GM12878 (cell line): ENCODE data around the gene MTNR1A. TPM values are rescaled to one million over a fixed set of nuclear protein-coding genes. Genes with fewer than 3 reads are reported as not detected.

Experiments
- ATAC-seq: fragments of 200-7000 bp; cut with Tn5 transposase; 3 replicates; pipeline ENCODE4 v1.9.1; 2020; ENCODE audit warnings: mild to moderate bottlenecking, moderate library complexity
- BruUV-seq: library from RNA; stranded (reverse); fragments of 400-500 nt; replicated peaks from 2 replicates; lab custom pipeline; 2021; lab: Mats Ljungman, UMichigan
- CTCF ChIA-PET: fragments of 300-600 bp; sonication (Branson Sonifier 250); formaldehyde crosslinking; extraction: SDS; loops from one replicate; lab custom pipeline; 2021; ENCODE audit warnings: inconsistent platforms; lab: Yijun Ruan, JAX
- POLR2A ChIA-PET: fragments of 350-600 bp; formaldehyde crosslinking; extraction: SDS; loops from one replicate; lab custom pipeline; 2021; ENCODE audit warnings: inconsistent platforms; lab: Charles Lee
- RAD21 ChIA-PET: fragments of 300-600 bp; sonication (Branson Sonifier 250); formaldehyde crosslinking; loops from one replicate; lab custom pipeline; 2023; ENCODE audit warnings: antibody characterized with exemption; ENCODE audit not compliant: unreplicated experiment; lab: Charles Lee
- SMC1A ChIA-PET: fragments of 300-600 bp; sonication (Branson Sonifier 250); formaldehyde crosslinking; loops from one replicate; lab custom pipeline; 2023; ENCODE audit not compliant: unreplicated experiment, uncharacterized antibody; lab: Charles Lee
- DNase-seq: peaks from one replicate; pipeline ENCODE4 v3.0.0-alpha.2; 2011; ENCODE audit warnings: low read depth, low spot score
- FAIRE-seq: peaks from 3 replicates; lab custom pipeline; 2011; peaks lifted over from hg19 to GRCh38; lab: Jason Lieb, UNC
- H2AFZ ChIP-seq: 2 replicates; pipeline ENCODE4 v1.6.0; 2011; ENCODE audit warnings: low read depth, low read length, control low read depth; ENCODE audit not compliant: control insufficient read depth
- H3K27ac ChIP-seq: 2 replicates; pipeline ENCODE4 v1.5.1; 2011; ENCODE audit warnings: control low read depth; ENCODE audit not compliant: control insufficient read depth, insufficient read depth
- H3K27me3 ChIP-seq, 2 experiments: replicated peaks in 1 of 2; 2 replicates each; pipeline versions ENCODE4 v1.6.0 to v1.6.1; 2011; ENCODE audit warnings: low read length in 1 of 2; ENCODE audit not compliant: control insufficient read depth in 2 of 2, insufficient read depth in 2 of 2
- H3K36me3 ChIP-seq, 2 experiments: 2 replicates each; pipeline ENCODE4 v1.5.1; 2011; ENCODE audit warnings: low read length in 1 of 2; ENCODE audit not compliant: control insufficient read depth in 2 of 2, insufficient read depth in 2 of 2
- H3K4me1 ChIP-seq: 2 replicates; pipeline ENCODE4 v1.6.1; 2011; ENCODE audit warnings: mild to moderate bottlenecking, low read length, moderate library complexity, mixed read lengths; ENCODE audit not compliant: control insufficient read depth, insufficient read depth
- H3K4me2 ChIP-seq: 2 replicates; pipeline ENCODE4 v1.6.0; 2011; ENCODE audit warnings: control low read depth; ENCODE audit not compliant: control insufficient read depth, insufficient read depth
- H3K4me3 ChIP-seq: fragments of 200-600 bp; sonication (generic); 2 replicates; pipeline ENCODE4 v1.5.1; 2016
- H3K79me2 ChIP-seq: 2 replicates; pipeline ENCODE4 v1.6.0; 2011; ENCODE audit warnings: low read length; ENCODE audit not compliant: control insufficient read depth, insufficient read depth
- H3K9ac ChIP-seq: 2 replicates; pipeline ENCODE4 v1.8.0; 2011; ENCODE audit warnings: low read length, control low read depth, mixed read lengths; ENCODE audit not compliant: control insufficient read depth, insufficient read depth
- H3K9me3 ChIP-seq: replicated peaks from 3 replicates; pipeline ENCODE4 v1.5.1; 2011; ENCODE audit warnings: mild to moderate bottlenecking, low read length; ENCODE audit not compliant: control insufficient read depth, insufficient read depth
- H4K20me1 ChIP-seq: 2 replicates; pipeline ENCODE4 v1.6.0; 2011; ENCODE audit not compliant: control insufficient read depth, insufficient read depth
- CEBPB ChIP-seq, 2 experiments: fragments of 150-350 bp in 1 of 2; IDR thresholded peaks; 2 replicates each; pipeline ENCODE4 v1.6.1; 2012 to 2014; ENCODE audit warnings: low read depth in 2 of 2, low read length in 2 of 2, borderline replicate concordance in 1 of 2, inconsistent platforms in 1 of 2
- EGR1 ChIP-seq, 2 experiments: IDR thresholded peaks; 1 replicate in 1 of 2; 2 replicates in 1 of 2; pipeline ENCODE4 v1.6.1; 2011 to 2012; ENCODE audit warnings: low read depth in 2 of 2, low read length in 2 of 2, borderline replicate concordance in 1 of 2, mild to moderate bottlenecking in 1 of 2, moderate library complexity in 1 of 2
- ESRRA ChIP-seq: IDR thresholded peaks from 2 replicates; pipeline ENCODE4 v1.6.1; 2012; ENCODE audit warnings: mild to moderate bottlenecking, low read length, improper control_type of control experiment
- ETV6 ChIP-seq, 2 experiments: fragments of 450-650 bp in 1 of 2; IDR thresholded peaks in 1 of 2; conservative IDR thresholded peaks in 1 of 2; 2 replicates each; pipeline ENCODE4 v1.6.1; 2014; ENCODE audit warnings: antibody characterized with exemption in 1 of 2, borderline replicate concordance in 1 of 2, low read depth in 1 of 2, mild to moderate bottlenecking in 1 of 2, moderate library complexity in 1 of 2
- EZH2 ChIP-seq: IDR thresholded peaks from 2 replicates; pipeline ENCODE4 v1.6.1; 2012; ENCODE audit warnings: low read depth, mild to moderate bottlenecking, control low read depth, inconsistent platforms, low read length, borderline replicate concordance; ENCODE audit not compliant: control insufficient read depth
- GABPA ChIP-seq: IDR thresholded peaks from 2 replicates; pipeline ENCODE4 v1.6.1; 2014; ENCODE audit warnings: antibody characterized with exemption, low read depth, mild to moderate bottlenecking, inconsistent platforms
- LARP7 ChIP-seq: fragments of 450-650 bp; IDR thresholded peaks from 2 replicates; pipeline ENCODE4 v1.6.1; 2017; ENCODE audit warnings: mild to moderate bottlenecking
- PAX5 ChIP-seq: IDR thresholded peaks from 2 replicates; pipeline ENCODE4 v1.6.1; 2011; ENCODE audit warnings: low read depth, low read length, borderline replicate concordance
- RAD21 ChIP-seq: IDR thresholded peaks from 2 replicates; pipeline ENCODE4 v1.6.1; 2011; ENCODE audit warnings: mild to moderate bottlenecking, low read depth, low read length, moderate library complexity; ENCODE audit not compliant: insufficient read depth
- SP1 ChIP-seq: IDR thresholded peaks from one replicate; pipeline ENCODE4 v1.6.1; 2011; ENCODE audit warnings: low read depth, low read length
- SPI1 ChIP-seq: IDR thresholded peaks from 2 replicates; pipeline ENCODE4 v1.6.1; 2011; ENCODE audit warnings: low read depth, mild to moderate bottlenecking, low read length, moderate library complexity, borderline replicate concordance; ENCODE audit not compliant: insufficient read depth
- SREBF1 ChIP-seq: IDR thresholded peaks from 2 replicates; pipeline ENCODE4 v1.6.1; 2012; ENCODE audit warnings: mild to moderate bottlenecking, low read length
- TAF1 ChIP-seq: IDR thresholded peaks from 2 replicates; pipeline ENCODE4 v1.6.1; 2011; ENCODE audit warnings: mild to moderate bottlenecking, low read depth, low read length, borderline replicate concordance
- TBL1XR1 ChIP-seq: IDR thresholded peaks from 2 replicates; pipeline ENCODE4 v1.6.1; 2012; ENCODE audit warnings: low read depth, low read length, improper control_type of control experiment
- TCF12 ChIP-seq: IDR thresholded peaks from 2 replicates; pipeline ENCODE4 v1.6.1; 2011; ENCODE audit warnings: low read depth, mild to moderate bottlenecking, low read length
- TCF3 ChIP-seq: IDR thresholded peaks from 2 replicates; pipeline ENCODE4 v1.6.1; 2012; ENCODE audit warnings: low read depth, mild to moderate bottlenecking, low read length, borderline replicate concordance; ENCODE audit not compliant: insufficient read depth
- TCF7 ChIP-seq: IDR thresholded peaks from 2 replicates; pipeline ENCODE4 v1.6.1; 2014; ENCODE audit warnings: antibody characterized with exemption, borderline replicate concordance
- ZNF207 ChIP-seq: fragments of 450-650 bp; IDR thresholded peaks from 2 replicates; pipeline ENCODE4 v1.6.1; 2014; ENCODE audit warnings: antibody characterized with exemption, mild to moderate bottlenecking, borderline replicate concordance
- WGBS: methylation state at CpG from one replicate; pipeline ENCODE4 v1.1.6; 2016; ENCODE audit warnings: low lambda C conversion rate; ENCODE audit not compliant: insufficient replicate concordance, insufficient coverage; ENCODE audit errors: missing lambda C conversion rate; 5-methylcytosine and 5-hydroxymethylcytosine counted together
- in situ Hi-C: fragments of 300-500 bp; cut with MboI; formaldehyde crosslinking; loops from 9 replicates; pipeline ENCODE4 v1.14.3; 2018; ENCODE audit warnings: mixed read lengths
- intact Hi-C: fragments of 100-400 bp; cut with micrococcal nuclease; formaldehyde crosslinking; loops from one replicate; pipeline ENCODE4 v1.14.2; 2022; ENCODE audit not compliant: unreplicated experiment
- polyA plus RNA-seq, 11 experiments: library from polyadenylated mRNA; depleted of rRNA in 4 of 11; unstranded in 6 of 11; stranded (reverse) in 5 of 11; fragments of >200 nt; fragmentation: Nextera tagmentation in 4 of 11; fragmentation: Illumina TruSeq in 1 of 11; extraction: Ambion mirVana in 4 of 11; extraction: Trizol in 1 of 11; gene quantifications; 1 replicate in 1 of 11; 2 replicates in 10 of 11; pipeline versions ENCODE4 v1.2.1 to v1.2.3, GENCODE V29; 2011 to 2016; ENCODE audit warnings: inconsistent platforms in 2 of 11, missing spikeins in 2 of 11, low read depth in 1 of 11
- total RNA-seq, 4 experiments: library from RNA; depleted of rRNA in 3 of 4; stranded (reverse); fragments of >200 nt in 3 of 4; fragmentation: Illumina TruSeq in 1 of 4; extraction: Trizol in 1 of 4; gene quantifications; 2 replicates each; pipeline versions ENCODE4 v1.2.1 to v1.2.3, GENCODE V29; 2013 to 2021
- TF ChIP-seq, protein P1 (sequence below): fragments of 450-650 bp; IDR thresholded peaks from 2 replicates; pipeline ENCODE4 v1.6.1; 2017; ENCODE audit warnings: mild to moderate bottlenecking, moderate library complexity

The MTNR1A gene
- total and polyA plus RNA-seq, 10 of the 15 experiments (the other 5 are each of a cell fraction or from before 2014, with no cell fraction given): 0.14 TPM; not detected in 9

DNA sequence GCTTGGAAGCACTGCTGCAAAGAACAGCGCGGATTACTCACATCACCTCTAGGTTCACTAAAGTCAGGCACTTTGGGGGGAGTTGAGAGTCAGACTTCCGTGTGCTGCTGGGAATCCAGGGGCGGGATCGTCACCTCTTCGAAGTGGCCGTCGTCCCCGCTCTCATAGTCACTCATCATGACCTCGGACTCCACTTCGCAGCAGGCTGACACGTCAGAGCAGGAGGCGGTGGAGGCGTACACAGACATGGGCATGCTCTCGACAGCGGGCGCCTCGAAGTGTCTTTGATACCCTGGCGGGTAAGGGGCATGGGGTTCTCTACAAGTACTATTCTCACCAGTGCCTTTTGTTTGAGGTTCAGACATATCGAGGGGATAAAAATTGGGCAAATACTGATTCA is 33.1 kb upstream of the MTNR1A start:
- Histone ChIP-seq H3K36me3 (no peaks in the 10 kb centered on the region), H3K9ac (no peak overlapping the region), H3K79me2 (no peaks in the 10 kb centered on the region), H4K20me1 (no peaks in the 10 kb centered on the region), H2AFZ (no peak overlapping the region), H3K4me2 (no peak overlapping the region), H3K9me3 (no peaks in the 10 kb centered on the region), H3K4me1 (no peaks in the 10 kb centered on the region), H3K27ac (no peak overlapping the region), H3K4me3 (no peak overlapping the region), H3K27me3 (no peaks in the 10 kb centered on the region)
- WGBS: 46% methylated on average over 20 of the region's 20 CpGs
- ChIA-PET RAD21 (no interaction called here), POLR2A (no interaction called here), CTCF (interaction anchor here (1.7 to 1.9 kb wide), 2 partner anchors 11 to 14 kb away, joined by 3 to 11 read pairs; no protein-coding TSS in a partner anchor), SMC1A (no interaction called here)
- no peak for DNase-seq
- BruUV-seq: no TSS peak
- in situ Hi-C loops: loop anchor here (5.0 kb wide), 1 partner anchor 291 kb away; no protein-coding TSS in a partner anchor
- intact Hi-C loops: loop anchor here (5.0 to 10.0 kb wide), 2 partner anchors 114 to 226 kb away; no protein-coding TSS in a partner anchor
- TF ChIP-seq LARP7 (no peak), ESRRA (no peak), GABPA (no peak), TAF1 (no peak), SPI1 (no peak), TBL1XR1 (no peak), ZNF207 (no peak), SREBF1 (no peak), RAD21 (no peak), TCF12 (no peak), ETV6 (conservative IDR thresholded peaks at IDR 0.05 in 1 of 2, IDR thresholded peaks at IDR 0.05 in 1 of 2; ENCODE audit: borderline replicate concordance in 1 of 2, low read depth in 1 of 2) (no peak), TCF3 (no peak), SP1 (no peak), TCF7 (no peak), PAX5 (no peak), EGR1 (IDR thresholded peaks at IDR 0.05; ENCODE audit: borderline replicate concordance in 1 of 2, low read depth in 2 of 2, low read length in 2 of 2) (no peak), CEBPB (IDR thresholded peaks at IDR 0.05; ENCODE audit: borderline replicate concordance in 1 of 2, low read depth in 2 of 2, low read length in 2 of 2) (no peak), EZH2 (no peak)
- TF ChIP-seq, protein P1, sequence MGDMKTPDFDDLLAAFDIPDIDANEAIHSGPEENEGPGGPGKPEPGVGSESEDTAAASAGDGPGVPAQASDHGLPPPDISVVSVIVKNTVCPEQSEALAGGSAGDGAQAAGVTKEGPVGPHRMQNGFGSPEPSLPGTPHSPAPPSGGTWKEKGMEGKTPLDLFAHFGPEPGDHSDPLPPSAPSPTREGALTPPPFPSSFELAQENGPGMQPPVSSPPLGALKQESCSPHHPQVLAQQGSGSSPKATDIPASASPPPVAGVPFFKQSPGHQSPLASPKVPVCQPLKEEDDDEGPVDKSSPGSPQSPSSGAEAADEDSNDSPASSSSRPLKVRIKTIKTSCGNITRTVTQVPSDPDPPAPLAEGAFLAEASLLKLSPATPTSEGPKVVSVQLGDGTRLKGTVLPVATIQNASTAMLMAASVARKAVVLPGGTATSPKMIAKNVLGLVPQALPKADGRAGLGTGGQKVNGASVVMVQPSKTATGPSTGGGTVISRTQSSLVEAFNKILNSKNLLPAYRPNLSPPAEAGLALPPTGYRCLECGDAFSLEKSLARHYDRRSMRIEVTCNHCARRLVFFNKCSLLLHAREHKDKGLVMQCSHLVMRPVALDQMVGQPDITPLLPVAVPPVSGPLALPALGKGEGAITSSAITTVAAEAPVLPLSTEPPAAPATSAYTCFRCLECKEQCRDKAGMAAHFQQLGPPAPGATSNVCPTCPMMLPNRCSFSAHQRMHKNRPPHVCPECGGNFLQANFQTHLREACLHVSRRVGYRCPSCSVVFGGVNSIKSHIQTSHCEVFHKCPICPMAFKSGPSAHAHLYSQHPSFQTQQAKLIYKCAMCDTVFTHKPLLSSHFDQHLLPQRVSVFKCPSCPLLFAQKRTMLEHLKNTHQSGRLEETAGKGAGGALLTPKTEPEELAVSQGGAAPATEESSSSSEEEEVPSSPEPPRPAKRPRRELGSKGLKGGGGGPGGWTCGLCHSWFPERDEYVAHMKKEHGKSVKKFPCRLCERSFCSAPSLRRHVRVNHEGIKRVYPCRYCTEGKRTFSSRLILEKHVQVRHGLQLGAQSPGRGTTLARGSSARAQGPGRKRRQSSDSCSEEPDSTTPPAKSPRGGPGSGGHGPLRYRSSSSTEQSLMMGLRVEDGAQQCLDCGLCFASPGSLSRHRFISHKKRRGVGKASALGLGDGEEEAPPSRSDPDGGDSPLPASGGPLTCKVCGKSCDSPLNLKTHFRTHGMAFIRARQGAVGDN: no peak
- no peak for FAIRE-seq
- ATAC-seq: no peak
